Measurements from ENCODE around the gene CACTIN. TPM values are rescaled to one million over a fixed set of nuclear protein-coding genes. Genes with fewer than 3 reads are reported as not detected.

Gene CACTIN
- total and polyA plus RNA-seq, 2 of the 8 experiments (the other 6 are each of a cell fraction or from before 2014, with no cell fraction given), result 25.8 to 29.9 TPM

DNA sequence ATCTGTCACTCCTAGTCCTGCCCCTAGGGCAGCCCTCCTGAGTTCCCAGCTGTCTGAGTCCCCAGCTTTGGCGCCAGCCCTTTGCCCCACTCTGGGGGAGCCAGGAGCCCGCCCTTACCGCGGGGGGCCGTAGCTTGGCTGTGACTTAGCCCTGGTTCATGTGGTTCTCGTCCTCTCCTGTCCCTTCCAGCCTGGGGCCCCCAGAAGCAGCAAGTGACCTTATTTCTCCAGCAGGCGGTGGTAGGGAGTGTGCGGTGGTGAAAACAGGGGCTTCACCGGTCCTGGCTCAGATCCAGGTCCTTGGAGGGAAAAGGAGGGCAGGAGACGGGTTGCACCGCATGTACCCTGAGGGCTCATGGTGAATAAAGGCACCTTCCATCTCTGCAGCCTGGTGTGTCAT lies 33.4 kb downstream of the CACTIN start (continued):
- TF ChIP-seq, protein P1, sequence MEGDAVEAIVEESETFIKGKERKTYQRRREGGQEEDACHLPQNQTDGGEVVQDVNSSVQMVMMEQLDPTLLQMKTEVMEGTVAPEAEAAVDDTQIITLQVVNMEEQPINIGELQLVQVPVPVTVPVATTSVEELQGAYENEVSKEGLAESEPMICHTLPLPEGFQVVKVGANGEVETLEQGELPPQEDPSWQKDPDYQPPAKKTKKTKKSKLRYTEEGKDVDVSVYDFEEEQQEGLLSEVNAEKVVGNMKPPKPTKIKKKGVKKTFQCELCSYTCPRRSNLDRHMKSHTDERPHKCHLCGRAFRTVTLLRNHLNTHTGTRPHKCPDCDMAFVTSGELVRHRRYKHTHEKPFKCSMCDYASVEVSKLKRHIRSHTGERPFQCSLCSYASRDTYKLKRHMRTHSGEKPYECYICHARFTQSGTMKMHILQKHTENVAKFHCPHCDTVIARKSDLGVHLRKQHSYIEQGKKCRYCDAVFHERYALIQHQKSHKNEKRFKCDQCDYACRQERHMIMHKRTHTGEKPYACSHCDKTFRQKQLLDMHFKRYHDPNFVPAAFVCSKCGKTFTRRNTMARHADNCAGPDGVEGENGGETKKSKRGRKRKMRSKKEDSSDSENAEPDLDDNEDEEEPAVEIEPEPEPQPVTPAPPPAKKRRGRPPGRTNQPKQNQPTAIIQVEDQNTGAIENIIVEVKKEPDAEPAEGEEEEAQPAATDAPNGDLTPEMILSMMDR (IDR thresholded peaks at IDR 0.05; ENCODE audit: control extremely low read depth in 1 of 3, insufficient read depth in 1 of 3, low read depth in 1 of 3, low read length in 3 of 3), result peak; percentile 73 to 77 (median 75)
- no peak for TF ChIP-seq RXRA (IDR thresholded peaks at IDR 0.05; ENCODE audit: insufficient read depth, low read depth, low read length)
- no peak for TF ChIP-seq NRF1 (IDR thresholded peaks at IDR 0.05; ENCODE audit: low read depth, low read length)
- TF ChIP-seq JUND (IDR thresholded peaks at IDR 0.05; ENCODE audit: low read length), result no peak
- no peak for TF ChIP-seq RNF2 (IDR thresholded peaks at IDR 0.05; ENCODE audit: borderline replicate concordance, low read depth, low read length, missing control alignments, poor library complexity, severe bottlenecking)
